GM11168 (cell line): Measurements from ENCODE around the gene INCA1.

Experiments used
- in situ Hi-C: fragments of 300-500 bp; cut with MboI; formaldehyde crosslinking; loops from one replicate; pipeline ENCODE4 v1.12.0; 2022; ENCODE audit warnings: low sequenced_read_pairs; ENCODE audit not compliant: unreplicated experiment

INCA1 gene

DNA sequence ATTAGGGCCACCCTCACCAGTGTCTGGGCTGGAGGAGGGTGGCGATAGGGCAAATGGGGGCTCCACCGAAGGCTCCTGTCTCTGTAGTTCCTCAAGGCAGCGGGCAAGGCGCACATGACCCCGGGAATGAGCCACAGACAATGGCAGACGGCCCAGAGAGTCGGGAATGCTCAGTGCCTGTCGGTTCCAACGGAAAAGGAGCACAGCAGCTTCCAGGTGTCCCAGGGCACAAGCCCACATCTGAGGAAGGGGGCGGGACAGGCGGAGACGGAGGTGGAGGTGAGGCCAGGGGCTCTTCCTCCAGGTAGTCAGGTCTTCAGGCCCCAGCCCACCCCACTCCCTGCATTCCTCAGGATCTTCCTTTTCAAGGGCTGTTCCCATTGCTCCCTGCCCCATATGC lies 24.6 kb downstream of the INCA1 start:
- in situ Hi-C loops: loop anchor here (10.0 kb wide), 1 partner anchor 92 kb away; no protein-coding TSS in a partner anchor

DNA sequence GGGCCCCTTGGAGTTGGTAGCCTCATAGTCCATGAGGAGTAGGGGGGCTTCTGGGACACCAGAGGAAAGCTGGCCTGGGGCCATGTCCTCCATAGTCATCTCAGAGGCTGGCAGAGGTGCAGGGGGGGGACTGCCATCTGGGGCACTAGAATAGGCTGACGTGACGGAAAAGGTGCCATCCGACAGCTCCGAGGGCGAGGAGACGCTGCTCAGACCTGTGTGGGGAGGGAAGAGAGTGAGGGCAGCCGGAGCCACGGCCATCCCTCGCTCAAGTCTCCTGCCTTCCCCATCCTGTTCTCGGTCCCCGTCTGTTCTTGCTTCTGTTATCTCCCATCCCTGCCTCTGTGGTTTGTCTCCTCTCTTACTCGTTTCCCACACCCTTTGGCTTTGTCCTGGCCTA lies 25.0 kb downstream of the INCA1 start:
- in situ Hi-C loops: loop anchor here (10.0 kb wide), 1 partner anchor 92 kb away; no protein-coding TSS in a partner anchor

- in situ Hi-C loops: loop anchor here (10.0 kb wide), 1 partner anchor 93 kb away; no protein-coding TSS in a partner anchor
Observed at GRCh38 chr17:4971826-4972225, 25.5 kb downstream of the INCA1 start.

GRCh38 chr17:4970273-4970672 lies 27.0 kb downstream of the INCA1 start:
- in situ Hi-C loops: loop anchor here (10.0 kb wide), 1 partner anchor 95 kb away; no protein-coding TSS in a partner anchor

DNA sequence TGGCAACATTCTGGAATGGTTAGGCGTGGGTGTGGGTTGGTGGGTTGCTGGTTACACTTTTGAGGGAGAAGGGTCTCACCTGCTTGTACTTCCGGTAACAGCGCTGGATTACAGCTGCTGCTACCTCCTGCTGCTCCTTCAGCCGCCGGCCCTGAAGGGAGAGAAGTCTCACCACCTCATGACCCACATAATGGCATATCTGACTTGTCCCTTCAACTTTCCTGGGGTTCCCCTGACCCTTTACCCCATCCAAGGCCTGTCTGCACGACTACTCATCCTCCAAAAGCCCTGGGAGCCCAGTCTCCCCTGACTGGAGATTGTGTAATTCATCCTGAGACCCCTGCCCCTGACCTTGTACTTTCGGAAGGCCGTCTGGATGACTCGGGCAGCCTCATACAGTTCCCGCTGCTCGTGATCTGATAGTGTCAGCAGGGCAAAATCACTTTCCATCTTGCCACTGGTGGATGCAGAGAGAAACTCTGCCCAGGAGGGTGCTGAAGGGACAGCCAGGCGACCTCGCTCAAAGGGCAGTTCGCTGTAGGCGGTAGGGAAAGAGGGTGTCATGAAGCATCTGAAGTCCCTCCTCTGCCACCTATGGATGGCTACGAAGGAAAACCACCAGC lies 27.7 kb downstream of the INCA1 start:
- in situ Hi-C loops: loop anchor here (10.0 kb wide), 1 partner anchor 95 kb away; no protein-coding TSS in a partner anchor

- in situ Hi-C loops: no loop called here
Observed at GRCh38 chr17:4969047-4969550, 28.2 kb downstream of the INCA1 start.

- in situ Hi-C loops: no loop called here
Observed at GRCh38 chr17:4968486-4969046, 28.8 kb downstream of the INCA1 start.

- in situ Hi-C loops: no loop called here
Observed at GRCh38 chr17:4967539-4968485, 29.5 kb downstream of the INCA1 start, which contains the start of gene SPAG7. Gene SPAG7 (minus strand): TSS chr17:4967817. CDS start chr17:4967804, 13 bp downstream.

DNA sequence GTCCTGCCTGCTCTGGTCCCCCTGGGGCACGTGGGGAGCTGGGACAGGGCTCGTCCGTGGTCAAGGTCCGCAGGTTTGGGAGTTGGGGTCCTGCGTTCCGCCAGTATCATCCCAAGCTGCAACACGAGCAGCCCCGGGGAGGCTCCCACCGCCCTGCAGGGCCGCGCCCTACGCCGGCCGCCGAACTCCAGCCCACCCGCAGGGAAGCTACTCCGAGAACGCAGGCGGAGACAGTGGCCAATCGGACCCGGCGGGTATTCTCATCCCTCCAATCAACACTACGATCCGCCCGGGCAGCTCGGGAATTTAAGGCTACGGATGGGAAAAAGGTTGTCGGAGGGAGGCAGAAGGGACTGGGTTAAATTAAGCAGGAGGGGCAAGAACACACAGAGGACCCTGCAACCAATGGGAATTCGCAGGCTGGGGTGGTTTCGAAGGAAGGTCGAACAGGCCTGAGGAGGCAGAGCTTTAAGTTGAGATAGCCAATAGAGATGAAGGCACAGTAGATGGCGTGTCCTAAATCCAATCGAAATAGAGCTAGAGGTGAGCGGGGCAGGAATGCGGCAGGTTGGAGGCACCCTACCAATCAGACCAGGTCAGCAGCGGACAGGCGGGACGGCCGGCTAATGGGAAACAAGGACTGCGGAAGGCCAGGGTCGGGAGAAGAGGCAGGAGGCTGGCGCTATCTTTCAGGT lies 30.3 kb downstream of the INCA1 start:
- in situ Hi-C loops: no loop called here

DNA sequence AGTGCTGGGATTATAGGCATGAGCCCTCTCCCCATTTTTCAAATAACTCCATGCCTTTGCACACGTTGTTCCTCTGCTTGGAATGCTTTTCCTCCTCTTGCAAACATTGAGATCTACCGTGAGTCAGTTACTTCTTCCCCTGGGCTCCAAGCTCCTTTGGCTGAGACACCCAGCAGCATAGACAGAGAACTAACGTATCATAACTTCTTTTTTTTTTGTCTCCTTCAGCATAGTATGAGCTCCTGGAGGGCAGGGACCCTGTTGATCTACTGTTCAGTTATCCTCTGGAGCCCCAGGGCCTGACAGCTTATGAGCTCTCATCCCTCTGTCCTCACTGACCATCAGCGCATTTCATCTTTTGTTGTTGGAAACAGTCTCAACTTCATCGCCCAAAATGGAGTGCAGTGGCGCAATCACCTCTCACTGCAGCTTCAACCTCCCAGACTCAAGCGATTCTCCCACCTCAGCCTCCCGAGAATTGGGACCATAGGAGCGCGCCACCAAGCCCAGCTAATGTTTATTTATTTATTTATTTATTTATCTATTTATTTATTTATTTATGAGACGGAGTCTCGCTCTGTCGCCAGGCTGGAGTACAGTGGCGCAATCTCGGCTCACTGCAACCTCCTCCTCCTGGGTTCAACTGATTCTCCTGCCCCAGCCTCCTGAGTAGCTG lies 31.9 kb downstream of the INCA1 start:
- in situ Hi-C loops: no loop called here

DNA sequence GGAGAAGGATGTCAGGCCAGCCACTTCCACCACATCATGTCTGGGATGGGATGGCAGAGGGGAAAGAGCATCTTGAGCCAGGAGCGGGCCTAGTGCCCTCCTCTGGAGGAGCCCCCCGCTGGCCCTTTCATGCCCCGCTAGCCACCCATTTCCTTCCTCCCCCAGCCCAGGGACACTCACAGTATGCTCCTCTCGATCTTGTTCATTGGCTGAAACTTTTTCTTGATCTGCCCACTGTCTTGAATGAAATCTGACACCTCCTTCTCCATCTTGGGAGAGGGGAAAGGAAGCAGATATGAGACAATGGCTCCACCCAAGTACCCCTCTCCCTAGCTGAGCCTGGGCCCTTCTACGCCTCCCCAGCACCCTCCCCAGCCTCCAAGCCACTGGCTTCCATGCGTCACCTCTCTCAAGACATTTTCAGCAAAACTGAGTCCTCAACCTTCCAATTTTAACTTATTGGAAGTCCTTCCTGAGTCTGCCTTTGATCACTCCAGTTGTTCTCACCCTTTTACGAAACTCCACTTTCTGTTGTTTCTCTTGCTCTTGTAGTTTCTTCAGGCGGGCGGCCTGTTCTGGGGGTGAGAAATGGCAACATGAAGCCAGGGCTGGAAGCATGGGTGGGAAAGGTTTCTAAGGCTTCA lies 36.9 kb downstream of the INCA1 start:
- in situ Hi-C loops: no loop called here

DNA sequence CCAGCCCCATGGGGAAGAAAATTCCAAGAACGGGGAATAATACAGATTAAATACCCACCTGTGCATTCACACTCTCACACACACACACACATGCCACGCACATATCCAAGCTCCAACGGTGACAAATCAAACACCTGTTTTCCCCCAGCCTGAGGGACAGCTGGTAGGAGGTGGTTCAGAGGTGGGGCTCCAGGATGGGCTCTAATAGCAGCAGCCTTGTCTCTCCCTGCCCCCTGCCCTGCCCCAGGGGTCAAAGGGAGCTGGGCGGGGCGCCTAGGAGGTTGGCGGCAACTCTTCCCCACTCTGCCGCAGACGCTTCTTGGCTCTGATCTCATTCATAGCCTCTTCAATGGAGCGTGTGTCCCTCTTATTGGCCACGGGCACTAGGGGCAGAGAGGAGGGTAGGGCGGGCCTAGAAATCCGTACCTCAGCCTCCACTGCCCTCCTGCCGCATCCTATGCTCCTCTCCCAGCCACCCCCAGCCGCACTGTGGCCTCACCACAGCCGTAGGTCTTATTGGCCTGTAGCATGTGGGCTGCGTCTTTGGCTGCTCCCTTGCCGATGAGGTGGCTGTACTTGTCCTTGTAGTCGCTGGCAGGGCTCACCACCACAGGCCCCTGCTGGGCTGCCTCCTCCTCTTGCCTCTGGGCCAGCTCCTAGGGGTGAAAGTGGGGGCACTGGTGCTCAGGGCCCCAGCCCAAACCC lies 37.9 kb downstream of the INCA1 start:
- in situ Hi-C loops: no loop called here

- in situ Hi-C loops: no loop called here
Observed at GRCh38 chr17:4958102-4958501, 39.2 kb downstream of the INCA1 start.

DNA sequence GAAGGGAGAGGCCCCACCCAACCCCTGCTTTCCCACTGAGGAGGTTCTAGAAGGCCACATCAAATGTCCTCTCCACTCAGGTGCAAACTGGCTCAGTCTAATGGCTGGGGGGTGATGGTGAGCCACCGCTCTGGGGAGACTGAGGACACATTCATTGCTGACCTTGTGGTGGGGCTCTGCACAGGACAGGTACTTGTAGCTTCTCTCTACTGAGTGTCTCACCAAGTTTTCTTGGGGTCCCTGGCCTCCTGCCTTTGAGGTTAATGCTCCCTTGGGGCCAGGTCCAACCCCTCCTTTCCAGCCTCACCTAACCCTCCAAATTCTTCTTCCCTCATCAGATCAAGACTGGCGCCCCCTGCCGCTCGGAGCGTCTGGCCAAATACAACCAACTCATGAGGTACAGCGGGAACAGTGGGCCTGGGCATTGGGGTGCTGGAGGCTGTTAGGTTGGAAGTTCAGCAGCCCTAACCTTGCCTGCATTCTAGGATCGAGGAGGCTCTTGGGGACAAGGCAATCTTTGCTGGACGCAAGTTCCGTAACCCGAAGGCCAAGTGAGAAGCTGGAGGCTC lies 40.7 kb downstream of the INCA1 start:
- in situ Hi-C loops: no loop called here

GRCh38 chr17:4955091-4955490 lies 42.2 kb downstream of the INCA1 start:
- in situ Hi-C loops: no loop called here

DNA sequence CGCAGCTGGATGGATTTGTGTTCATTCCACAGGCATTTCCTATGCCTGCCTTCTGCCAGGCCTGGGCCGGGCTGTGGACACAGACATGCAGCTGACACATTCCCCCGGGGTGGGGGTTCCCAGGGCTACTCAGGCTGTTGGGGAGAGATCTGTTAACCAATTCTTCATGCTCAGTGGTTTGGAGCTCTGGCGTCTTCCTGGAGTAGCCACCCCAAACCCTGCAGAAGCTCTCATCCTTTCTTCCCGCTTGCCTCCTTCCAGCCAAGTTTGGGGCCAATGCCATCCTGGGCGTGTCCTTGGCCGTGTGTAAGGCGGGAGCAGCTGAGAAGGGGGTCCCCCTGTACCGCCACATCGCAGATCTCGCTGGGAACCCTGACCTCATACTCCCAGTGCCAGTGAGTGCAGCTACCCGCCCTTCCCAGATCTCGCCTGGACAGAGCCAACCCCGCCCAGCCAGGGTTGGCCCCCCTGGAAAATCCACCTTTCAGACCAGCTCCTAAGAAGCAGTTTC lies 43.8 kb downstream of the INCA1 start:
- in situ Hi-C loops: no loop called here

- in situ Hi-C loops: no loop called here
Observed at GRCh38 chr17:4951486-4951885, 45.8 kb downstream of the INCA1 start.

- in situ Hi-C loops: no loop called here
Observed at GRCh38 chr17:4950746-4951204, 46.5 kb downstream of the INCA1 start, which contains the start of gene ENO3. Gene ENO3 (plus strand): TSS chr17:4951119. CDS start chr17:4951830, 711 bp downstream.
